AG04449 (cell line): ENCODE data around the gene FAM3C.

Experiments
- CTCF ChIA-PET: fragments of 350-600 bp; formaldehyde crosslinking; extraction: SDS; loops from one replicate; lab custom pipeline; 2021; ENCODE audit warnings: antibody characterized with exemption; lab: Yijun Ruan, JAX
- POLR2A ChIA-PET: fragments of 400-600, 350-600 bp; formaldehyde crosslinking; extraction: SDS; loops from one replicate; lab custom pipeline; 2020; ENCODE audit warnings: antibody characterized with exemption, inconsistent platforms; lab: Yijun Ruan, JAX
- DNase-seq: peaks from one replicate; pipeline ENCODE4 v3.0.0-alpha.2; 2010; ENCODE audit warnings: low read depth, low spot score
- H3K4me3 ChIP-seq: 2 replicates; pipeline ENCODE4 v1.5.1; 2011; ENCODE audit warnings: low read depth, mild to moderate bottlenecking, control low read depth, low read length
- CTCF ChIP-seq: IDR thresholded peaks from one replicate; pipeline ENCODE4 v1.5.1; 2011; ENCODE audit warnings: mild to moderate bottlenecking, moderate library complexity, low read length, control low read depth, inconsistent platforms; ENCODE audit not compliant: insufficient read depth; ENCODE audit errors: missing control alignments

FAM3C gene

GRCh38 chr7:121352323-121352722, 43.8 kb downstream of the FAM3C start:
- no peak overlapping the region for H3K4me3 ChIP-seq
- CTCF ChIA-PET = interaction anchor here (0.7 to 3.4 kb wide), 11 partner anchors 8 to 220 kb away, joined by 3 to 22 read pairs (median 3); partner anchors contain the start of gene FAM3C
- no peak for DNase-seq
- POLR2A ChIA-PET = no interaction called here
- TF ChIP-seq CTCF = no peak

GRCh38 chr7:121351682-121352081, 44.4 kb downstream of the FAM3C start:
- ChIA-PET CTCF (interaction anchor here (0.7 to 3.4 kb wide), 9 partner anchors 10 to 220 kb away, joined by 3 to 22 read pairs (median 3); no protein-coding TSS in a partner anchor), POLR2A (no interaction called here)
- TF ChIP-seq CTCF = no peak
- no peak for DNase-seq
- H3K4me3 ChIP-seq = no peak overlapping the region

DNA sequence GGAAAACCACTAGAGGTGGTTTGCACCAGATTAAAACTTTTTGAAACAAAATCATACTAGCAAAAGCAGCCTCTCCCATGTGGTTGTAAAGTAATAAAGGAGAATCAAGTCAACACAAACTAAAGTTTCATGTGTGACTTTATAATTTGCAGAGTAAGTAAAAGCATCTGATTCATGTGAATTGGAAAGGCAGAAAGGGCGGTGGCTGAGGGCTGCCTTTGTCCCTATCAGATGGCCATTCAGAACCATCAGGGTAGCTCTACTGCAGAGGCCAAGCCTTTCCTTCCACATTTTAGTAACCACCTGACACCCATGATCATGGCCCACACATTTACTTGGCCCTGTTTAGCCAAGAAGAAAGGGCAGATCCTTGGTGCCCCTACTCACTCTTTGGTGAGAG, 51.6 kb downstream of the FAM3C start:
- no peak overlapping the region for H3K4me3 ChIP-seq
- no peak for TF ChIP-seq CTCF
- CTCF ChIA-PET = interaction anchor here (1.0 kb wide), 1 partner anchor 8 kb away, joined by 4 read pairs; no protein-coding TSS in a partner anchor
- no peak for DNase-seq
- POLR2A ChIA-PET = no interaction called here

GRCh38 chr7:121344093-121344492, 52.0 kb downstream of the FAM3C start:
- no peak for TF ChIP-seq CTCF
- H3K4me3 ChIP-seq = no peak overlapping the region
- POLR2A ChIA-PET = no interaction called here
- no peak for DNase-seq
- CTCF ChIA-PET = interaction anchor here (0.7 to 1.5 kb wide), 3 partner anchors 9 to 553 kb away, joined by 3 to 4 read pairs (median 3); no protein-coding TSS in a partner anchor

GRCh38 chr7:121343302-121343701, 52.8 kb downstream of the FAM3C start:
- TF ChIP-seq CTCF = no peak
- CTCF ChIA-PET = interaction anchor here (0.7 to 1.5 kb wide), 2 partner anchors 208 to 552 kb away, joined by 3 read pairs; no protein-coding TSS in a partner anchor
- POLR2A ChIA-PET = no interaction called here
- no peak for DNase-seq
- H3K4me3 ChIP-seq = no peak overlapping the region

GRCh38 chr7:121342631-121343030, 53.5 kb downstream of the FAM3C start:
- ChIA-PET CTCF (interaction anchor here (1.5 kb wide), 1 partner anchor 551 kb away, joined by 3 read pairs; no protein-coding TSS in a partner anchor), POLR2A (no interaction called here)
- no peak for DNase-seq
- H3K4me3 ChIP-seq = no peak overlapping the region
- TF ChIP-seq CTCF = no peak
